Activated CD4-positive, alpha-beta T cell treated with anti-CD3 and anti-CD28 coated beads, Interleukin-2, amount 50 U/mL, for 16 hours (primary cell): ENCODE data around the gene CPZ.
"Not testable (repeated sequence)": the region's sequence is repeated elsewhere in the genome, so short reads cannot be mapped to it uniquely, and the experiment has no call there.

ENCODE experiments used
- DNase-seq: peaks from one replicate; pipeline ENCODE4 v3.0.0-alpha.2; 2020

The CPZ gene

DNA sequence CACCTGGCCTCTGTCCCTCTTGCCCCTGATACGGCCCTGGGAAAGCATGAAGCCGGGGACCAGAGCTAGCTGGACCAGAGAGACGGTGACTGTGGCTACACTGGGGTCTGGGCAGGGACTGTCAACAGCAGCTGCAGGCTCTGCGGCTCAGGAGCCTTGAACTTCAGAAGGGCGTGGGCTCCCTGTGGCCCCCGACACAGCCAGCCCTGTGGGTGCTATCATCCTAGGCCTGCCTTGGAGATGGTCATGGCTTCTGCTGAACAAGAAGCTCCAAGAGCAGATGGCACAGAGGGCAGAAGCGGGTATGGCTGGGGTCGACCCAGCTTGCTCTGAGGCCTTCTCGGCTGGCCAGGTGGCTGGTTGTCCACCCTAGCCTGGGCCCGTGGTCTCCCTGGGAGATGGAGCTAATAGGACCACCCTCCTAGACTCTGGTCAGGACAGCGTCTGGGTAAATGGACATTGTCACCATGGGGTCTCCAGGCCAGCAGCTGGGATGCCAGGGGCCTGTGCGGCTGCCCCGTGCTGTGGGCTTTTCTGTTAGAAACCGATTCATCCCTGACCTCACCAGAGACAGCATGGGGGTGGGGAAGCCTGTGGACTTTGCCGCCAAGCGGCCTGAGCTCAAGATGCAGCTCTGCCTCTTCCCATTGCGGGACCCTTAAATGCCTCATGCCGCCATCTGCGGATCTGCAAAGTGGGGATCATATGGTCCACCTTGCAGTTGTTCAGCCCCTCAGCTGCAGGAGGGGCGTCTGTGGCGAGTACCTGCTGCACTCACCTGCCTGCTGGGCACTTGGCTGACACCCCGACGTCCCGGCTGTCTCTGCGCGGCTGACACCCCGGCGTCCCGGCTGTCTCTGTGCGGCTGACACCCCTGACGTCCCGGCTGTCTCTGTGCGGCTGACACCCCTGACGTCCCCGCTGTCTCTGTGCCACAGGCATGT, 21.1 kb downstream of the CPZ start:
- no peak for DNase-seq

DNA sequence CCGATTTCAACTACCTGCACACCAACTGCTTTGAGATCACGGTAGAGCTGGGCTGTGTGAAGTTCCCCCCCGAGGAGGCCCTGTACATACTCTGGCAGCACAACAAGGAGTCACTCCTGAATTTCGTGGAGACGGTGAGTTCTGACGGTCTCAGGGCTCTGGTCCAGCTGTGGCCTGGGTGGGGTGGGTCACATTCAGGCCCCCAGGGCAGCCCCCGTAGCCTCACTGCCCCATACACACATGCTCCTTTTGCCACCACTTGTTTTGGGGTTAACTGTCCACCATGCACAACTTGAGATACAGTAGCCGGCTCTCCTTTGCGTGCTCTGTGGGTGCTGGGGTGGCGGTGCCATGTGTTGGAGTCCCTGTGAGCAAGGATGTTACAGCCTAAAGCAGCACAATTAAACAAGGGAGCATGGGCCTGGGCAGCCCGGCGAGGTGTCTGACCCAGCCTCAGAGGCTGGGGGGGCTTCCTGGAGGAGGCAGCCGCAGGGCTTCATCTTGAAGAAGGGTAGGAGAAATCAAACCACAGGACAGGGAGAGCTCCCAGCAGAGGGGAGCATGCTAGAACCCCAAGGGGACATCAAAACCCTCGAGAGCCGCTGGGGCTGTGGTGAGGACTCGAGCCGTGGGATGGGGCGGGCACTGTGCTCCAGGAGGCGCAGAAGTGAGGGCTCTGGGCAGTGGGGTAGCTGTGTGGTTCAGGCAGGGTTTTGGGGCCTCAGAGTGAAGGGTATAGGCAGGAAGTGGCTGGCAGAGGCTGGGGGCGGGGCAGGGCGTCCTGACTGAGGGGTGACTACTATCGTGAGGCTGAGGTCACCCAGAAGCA, 22.0 kb downstream of the CPZ start:
- DNase-seq: no peak

DNA sequence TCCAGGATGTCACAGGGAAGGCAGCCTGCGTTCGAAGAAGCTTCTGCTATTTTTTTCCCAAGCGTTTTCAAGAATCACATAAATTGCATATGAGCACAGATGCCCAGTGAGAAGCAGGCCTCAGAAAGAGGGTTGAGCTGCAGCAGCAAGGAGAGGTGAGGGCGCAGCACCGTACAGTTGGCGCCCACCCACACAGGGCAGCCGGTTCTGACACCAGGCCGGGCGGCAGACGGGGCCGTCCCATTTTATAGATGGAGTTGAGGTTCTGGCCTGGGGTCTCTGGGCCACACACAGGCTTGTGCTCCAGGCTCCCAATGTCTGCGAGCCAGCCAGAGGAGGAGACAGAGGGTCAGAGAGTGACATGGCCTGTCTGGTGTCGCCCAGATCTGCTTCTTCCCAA, 22.8 kb downstream of the CPZ start:
- no peak for DNase-seq

DNA sequence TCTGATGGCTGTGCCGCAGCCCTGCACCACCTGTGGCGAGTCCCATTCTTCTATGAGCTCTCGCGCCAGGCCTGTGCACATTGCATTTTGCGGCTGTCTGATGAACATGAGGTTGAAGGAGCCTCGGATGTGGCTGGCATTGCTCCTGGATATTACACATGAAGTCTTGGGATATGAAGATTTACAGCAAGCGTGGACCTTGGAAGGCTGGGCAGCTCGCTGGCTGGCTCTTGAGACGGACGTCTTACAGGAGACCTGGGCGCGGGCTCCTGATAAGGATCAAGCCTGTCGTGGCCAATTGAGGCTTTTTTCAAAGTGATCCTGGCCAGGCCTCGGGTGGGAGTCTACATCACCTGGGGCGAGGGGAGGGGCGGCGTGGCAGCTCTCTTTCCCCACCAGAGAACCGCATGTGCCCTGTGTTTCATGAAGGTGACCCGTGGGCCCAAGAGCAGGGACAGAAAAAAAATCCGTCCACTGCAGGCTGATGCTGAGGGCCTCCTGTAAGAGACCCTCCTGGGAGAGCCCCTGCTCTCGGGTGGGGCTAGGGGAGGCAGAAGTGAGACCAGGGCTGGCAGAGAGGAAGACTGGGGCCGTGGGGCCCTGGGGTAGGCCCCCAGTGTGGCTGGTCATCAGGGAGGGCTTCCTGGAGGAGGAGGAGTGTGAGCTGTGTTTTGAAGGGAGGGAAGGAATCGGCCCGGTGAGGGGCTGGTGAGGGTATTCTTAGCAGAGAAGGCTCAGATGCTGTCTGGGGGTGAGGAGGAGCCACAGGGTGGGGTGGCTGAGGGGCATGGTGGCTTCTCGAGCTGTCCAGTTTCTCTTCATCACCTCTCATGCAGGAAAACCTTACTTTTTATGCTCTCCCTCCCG, 23.6 kb downstream of the CPZ start:
- no peak for DNase-seq

DNA sequence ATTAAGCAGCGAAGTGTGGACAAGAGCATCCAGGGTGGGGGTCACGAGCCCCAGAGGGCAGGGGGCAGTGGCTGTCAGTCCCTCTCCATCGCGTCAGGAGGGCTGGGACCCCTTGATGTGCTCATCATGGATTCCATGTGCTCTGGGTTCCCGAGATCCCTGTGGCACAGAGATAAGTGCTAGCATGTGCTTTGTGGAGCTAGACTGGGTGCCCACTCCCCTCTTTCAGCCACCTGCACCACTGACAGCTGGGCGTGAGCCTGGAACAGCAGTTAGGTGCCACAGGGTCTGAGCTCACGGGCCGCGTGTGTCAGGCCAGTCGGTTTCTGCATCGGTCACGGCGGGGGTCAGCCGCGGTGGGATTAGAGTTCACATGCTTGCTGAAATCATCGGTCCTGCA, 24.3 kb downstream of the CPZ start:
- no peak for DNase-seq

DNA sequence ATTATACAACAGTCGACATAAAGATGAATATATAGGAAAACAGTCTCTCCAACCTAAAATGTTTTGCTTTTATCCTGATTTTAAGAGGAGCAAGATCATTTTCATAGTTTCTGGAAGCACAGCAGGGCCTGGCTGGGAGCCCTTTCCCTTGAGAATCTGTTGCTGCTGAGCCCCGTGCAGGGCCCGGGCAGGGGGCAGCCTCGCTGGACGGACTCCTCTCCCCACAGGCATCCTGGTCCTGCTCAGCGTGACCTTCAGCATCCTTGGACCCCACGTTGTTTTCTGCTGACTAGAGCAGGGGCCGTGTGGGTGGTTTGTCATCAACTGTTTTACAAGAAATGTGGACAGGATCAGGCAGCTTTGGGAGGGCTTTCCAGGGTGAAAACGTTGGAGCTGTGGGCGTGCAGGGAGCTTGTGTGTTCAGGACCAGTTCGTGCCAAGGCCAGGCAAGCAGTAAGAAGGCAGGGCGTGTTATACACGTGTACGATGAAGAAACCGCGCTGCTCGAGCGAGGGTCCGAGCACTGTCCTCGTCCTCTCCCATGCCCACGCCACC, 25.0 kb downstream of the CPZ start:
- DNase-seq: no peak

DNA sequence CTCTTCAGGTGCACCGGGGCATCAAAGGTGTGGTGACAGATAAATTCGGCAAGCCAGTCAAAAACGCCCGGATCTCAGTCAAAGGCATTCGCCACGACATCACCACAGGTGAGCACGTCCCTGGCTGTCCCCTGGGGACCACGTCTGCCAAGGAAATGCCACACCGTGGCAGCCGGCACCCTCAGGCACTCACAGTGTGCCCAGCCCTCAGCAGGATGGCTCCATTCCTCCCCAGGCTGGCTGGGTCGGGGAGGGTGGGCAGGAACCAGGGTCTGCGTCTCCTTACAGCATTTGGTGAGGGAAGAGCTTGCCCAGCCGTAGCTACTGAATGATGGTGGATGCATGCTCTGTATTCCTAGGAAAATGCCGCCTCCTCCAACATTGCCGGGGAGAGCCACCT, 25.9 kb downstream of the CPZ start:
- no peak for DNase-seq

DNA sequence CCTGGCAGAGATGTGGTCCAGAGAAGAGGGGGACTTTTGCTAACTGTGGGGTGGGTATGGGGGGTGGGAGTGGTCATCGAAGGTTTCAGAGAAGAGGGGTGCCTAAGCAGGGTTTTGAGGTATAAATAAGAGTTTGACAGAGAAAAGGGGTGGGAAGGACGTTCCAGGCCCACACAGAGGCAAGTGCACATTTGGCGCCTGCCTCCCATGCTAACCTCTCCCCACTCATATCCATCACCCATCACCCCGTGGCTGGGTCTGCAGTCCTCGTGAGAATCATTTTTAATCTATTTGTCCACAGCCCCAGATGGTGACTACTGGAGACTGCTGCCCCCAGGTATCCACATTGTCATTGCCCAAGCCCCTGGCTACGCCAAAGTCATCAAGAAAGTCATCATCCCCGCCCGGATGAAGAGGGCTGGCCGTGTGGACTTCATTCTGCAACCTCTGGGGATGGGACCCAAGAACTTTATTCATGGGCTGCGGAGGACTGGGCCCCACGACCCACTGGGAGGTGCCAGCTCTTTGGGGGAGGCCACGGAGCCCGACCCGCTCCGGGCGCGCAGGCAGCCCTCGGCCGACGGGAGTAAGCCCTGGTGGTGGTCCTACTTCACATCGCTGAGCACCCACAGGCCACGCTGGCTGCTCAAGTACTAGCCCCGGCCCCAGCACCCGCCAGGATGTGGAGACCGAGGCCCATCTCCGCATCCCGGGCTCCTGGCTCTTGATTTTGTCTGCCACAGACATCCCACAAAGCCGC, 26.6 kb downstream of the CPZ start:
- DNase-seq: no peak

DNA sequence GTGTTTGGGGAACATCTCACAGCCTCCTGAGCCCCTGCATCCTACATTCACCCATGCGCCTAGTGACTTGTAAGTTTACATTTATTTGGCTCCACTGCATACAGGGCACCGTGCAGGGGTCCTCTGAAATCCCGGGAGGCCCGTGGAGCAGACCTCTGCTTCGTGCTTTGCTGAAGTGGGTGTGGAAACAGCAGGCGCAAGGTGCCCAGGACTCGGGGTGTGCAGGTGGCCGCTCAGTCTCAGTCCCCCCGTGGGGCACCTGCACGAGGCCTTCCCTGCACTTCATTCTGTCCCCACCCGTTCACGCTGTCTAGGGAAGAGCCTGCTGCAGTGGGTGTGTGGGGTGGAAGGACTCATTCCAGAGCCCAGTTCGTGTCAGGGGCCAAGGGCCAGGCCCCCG, 28.6 kb downstream of the CPZ start:
- not testable (repeated sequence) for DNase-seq

DNA sequence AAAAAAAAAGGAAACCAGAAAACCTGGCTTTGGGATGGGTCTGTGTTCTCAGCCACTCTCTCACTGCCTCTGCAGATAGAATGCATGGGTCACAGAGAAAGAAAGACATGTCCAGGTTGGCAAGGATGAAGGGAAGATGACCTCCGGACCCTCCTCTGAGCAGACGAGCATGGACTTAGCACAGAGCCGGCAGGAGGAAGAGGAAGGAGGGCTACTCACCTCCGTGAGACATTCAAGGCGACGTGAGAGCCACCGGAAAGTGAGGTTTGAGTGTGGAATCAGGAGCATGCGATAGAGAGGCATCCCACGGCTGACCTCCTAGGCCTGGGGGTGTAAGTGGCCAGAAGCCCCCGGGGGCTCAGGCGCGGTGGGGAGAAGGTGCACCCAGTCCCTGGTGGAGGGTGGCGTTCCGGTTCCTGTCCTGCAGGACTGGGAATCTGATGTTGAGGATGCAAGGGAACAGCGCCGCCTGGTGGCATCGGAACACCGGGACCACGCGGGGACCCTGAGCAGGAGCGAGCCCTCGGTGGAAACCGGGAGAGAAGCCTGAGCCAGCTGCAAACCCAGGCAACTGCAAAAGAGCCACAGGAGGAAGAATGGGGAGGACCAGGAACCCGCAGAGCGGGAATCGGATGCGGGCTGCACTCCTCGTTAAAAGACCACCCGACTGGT, 32.2 kb downstream of the CPZ start:
- not testable (repeated sequence) for DNase-seq

DNA sequence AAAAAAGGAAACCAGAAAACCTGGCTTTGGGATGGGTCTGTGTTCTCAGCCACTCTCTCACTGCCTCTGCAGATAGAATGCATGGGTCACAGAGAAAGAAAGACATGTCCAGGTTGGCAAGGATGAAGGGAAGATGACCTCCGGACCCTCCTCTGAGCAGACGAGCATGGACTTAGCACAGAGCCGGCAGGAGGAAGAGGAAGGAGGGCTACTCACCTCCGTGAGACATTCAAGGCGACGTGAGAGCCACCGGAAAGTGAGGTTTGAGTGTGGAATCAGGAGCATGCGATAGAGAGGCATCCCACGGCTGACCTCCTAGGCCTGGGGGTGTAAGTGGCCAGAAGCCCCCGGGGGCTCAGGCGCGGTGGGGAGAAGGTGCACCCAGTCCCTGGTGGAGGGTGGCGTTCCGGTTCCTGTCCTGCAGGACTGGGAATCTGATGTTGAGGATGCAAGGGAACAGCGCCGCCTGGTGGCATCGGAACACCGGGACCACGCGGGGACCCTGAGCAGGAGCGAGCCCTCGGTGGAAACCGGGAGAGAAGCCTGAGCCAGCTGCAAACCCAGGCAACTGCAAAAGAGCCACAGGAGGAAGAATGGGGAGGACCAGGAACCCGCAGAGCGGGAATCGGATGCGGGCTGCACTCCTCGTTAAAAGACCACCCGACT, 37.8 kb downstream of the CPZ start:
- not testable (repeated sequence) for DNase-seq

DNA sequence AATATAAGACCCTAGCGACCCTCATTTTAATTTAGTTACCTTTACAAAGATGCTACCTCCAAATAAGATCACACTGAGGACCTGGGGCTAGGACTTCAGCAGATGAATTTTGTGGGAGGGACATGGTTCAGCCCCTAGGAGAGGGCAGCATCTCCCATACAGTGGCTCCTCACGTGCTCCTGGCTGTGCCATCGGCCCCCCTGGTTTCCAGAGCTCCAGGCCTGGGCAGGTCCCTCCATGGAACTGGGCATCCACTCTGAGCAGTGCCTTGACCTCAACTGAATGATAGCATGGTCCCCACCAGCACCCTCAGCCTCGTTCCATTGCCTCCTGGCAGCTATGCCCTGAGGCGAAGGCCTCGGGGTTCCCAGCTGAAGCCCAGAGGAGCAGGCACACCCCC, 39.3 kb downstream of the CPZ start:
- not testable (repeated sequence) for DNase-seq

DNA sequence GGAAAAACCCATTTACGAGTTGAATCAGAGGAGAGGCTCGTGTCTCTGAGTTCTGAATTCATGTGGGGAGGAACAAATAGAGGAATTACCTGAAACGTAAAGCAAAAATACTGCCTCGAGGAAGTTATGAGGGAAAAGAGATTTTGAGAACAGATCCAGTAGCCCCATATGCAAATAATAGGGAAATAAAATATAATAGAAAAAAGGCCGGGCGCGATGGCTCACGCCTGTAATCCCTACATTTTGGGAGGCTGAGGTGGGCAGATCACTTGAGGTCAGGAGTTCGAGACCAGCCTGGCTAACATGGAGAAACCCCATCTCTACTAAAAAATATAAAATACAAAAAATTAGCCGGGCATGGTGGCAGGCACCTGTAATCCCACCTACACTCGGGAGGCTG, 42.2 kb downstream of the CPZ start:
- DNase-seq: not testable (repeated sequence)

DNA sequence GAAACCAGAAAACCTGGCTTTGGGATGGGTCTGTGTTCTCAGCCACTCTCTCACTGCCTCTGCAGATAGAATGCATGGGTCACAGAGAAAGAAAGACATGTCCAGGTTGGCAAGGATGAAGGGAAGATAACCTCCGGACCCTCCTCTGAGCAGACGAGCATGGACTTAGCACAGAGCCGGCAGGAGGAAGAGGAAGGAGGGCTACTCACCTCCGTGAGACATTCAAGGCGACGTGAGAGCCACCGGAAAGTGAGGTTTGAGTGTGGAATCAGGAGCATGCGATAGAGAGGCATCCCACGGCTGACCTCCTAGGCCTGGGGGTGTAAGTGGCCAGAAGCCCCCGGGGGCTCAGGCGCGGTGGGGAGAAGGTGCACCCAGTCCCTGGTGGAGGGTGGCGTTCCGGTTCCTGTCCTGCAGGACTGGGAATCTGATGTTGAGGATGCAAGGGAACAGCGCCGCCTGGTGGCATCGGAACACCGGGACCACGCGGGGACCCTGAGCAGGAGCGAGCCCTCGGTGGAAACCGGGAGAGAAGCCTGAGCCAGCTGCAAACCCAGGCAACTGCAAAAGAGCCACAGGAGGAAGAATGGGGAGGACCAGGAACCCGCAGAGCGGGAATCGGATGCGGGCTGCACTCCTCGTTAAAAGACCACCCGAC, 43.5 kb downstream of the CPZ start:
- DNase-seq: not testable (repeated sequence)

DNA sequence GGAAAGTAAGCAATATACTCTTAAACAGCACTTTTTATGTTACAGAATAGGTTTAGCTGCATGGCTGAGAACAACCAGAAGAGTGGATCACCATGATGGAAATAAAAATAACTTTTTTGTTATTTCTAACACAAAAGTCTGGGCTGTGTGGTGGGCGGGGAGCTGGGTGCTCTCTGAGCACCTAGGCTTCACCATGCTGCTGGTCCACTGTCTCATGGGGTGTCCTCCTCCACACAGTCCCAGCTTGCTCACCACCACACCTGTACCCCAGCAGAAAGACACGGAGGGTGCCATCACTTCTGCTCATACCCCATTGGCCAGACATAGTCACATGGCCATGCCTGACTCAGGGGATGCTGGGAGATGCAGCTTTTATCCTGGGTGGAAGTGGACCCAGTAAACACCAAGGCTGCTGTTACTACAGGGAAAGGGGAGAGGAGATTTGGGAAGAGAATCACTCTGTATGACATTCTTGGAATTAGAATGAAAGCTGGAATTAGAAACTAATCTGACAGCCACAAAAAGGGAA, 45.0 kb downstream of the CPZ start:
- DNase-seq: no peak

DNA sequence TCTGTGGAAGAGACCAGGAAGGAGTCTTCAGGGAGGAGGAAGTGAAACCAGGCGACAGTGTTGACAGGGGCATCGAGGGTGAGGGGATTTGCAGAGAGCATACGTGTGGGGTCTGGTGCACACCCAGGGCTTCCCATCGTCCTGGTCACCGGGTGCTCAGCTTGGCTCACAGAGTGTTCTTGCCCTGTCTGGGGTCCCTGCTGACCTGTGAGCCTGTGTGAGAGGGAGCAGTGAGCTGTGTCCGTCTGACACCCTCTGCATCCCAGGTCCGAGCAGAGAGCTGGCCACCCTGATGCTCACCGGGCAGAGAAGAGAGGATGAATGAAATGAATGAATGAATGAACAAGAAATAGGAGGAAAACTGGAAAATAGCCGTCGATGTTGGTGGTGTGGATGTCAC, 46.5 kb downstream of the CPZ start:
- no peak for DNase-seq

DNA sequence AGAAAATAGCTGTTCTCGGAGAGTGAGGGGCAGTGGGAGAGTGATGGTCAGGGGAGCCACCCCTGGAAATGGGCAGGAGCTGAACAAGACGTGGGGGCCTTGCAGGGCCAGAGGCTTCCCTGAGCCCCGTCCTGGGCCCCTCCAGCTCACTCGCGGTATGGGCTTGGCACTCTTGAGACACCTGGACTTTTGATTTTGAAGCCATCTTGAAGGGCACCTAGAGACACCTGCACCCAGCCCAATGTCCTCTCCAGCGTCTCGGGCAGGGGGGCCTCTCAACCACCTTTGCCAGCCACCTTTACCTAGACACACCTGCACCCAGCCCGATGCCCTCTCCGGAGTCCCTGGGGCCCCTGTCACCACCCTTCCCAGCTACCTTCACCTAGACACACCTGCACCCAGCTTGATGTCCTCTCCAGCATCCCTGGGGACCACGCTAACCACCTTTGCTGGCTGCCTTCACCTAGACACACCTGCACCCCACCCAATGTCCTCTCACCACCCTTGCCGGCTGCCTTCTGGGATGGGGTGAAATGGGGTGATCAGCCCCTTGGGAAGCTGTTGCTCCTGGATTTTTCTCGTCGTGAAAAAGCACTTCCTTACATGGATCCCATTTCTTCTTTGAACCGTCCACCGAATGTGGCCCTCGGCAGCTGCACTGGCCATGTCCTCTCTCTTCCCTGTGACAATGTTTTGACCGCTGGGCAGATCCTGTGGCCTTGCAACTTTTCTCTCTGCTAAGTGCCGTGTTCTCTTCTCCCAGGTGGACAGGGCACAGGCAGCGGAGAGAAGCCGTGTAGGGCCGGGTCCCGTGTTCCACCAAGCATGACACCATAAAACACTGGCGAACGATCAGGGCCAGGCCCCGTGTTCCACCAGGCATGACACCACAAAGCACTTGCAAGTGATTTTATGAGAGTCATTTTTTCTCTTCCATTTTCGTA, 47.5 kb downstream of the CPZ start:
- DNase-seq: no peak

DNA sequence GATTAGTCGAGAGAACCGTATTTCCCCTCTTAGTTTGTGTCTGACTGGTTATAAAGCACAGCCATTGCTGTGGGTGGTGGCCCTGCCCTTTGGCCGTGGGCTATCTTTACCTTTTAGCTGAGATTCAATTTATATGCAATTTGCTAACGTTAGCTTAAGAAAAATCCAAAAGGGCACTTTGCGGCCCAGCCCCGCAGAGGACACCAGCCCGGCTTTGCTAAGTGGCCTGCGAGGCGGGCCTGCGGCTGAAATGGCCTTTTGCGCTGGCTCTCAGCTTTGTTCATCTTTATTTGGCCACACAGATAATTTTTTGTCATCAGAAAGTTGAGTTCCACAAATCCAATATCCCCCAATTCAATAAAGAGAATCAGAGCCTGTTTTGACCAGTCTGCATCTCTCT, 48.3 kb downstream of the CPZ start:
- no peak for DNase-seq

DNA sequence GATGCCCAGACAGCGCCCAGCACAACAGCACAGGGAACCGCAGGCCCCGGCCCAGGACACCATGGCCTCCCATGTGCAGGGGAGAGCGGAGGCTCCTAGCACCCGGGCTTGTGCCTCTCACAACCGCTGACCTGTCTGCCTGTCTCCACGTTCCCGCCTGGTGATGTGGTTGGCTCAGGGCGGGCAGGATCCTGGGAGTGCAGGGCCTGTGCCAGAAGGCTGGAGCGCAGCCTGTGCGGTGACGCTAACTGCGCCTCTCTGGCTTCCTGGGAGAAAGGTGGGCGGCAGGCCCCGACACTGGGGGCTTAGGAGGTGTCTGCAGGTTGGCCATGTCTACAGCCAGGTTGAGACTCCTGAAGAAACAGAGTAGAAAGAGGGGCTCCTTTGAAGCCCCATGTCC, 48.7 kb downstream of the CPZ start:
- DNase-seq: no peak
